SU-DHL-6 (cell line): ENCODE results near the gene MADD.

Experiments used
- H2AFZ ChIP-seq: fragments of 200-600 bp; sonication (generic); 2 replicates; pipeline ENCODE4 v1.6.1; 2014; ENCODE audit warnings: low read depth, mild to moderate bottlenecking, moderate library complexity, mixed read lengths, antibody characterized with exemption, low read length; ENCODE audit not compliant: severe bottlenecking
- H3F3A ChIP-seq: fragments of 200-600 bp; shearing (Covaris generic); 2 replicates; pipeline ENCODE4 v1.6.0; 2016; ENCODE audit warnings: antibody characterized with exemption, mild to moderate bottlenecking; ENCODE audit not compliant: insufficient read depth
- H3K27ac ChIP-seq: fragments of 200-600 bp; sonication (generic); 2 replicates; pipeline ENCODE4 v1.5.1; 2016; ENCODE audit warnings: low read depth, mild to moderate bottlenecking, low read length, moderate library complexity, mixed read lengths
- H3K27me3 ChIP-seq: fragments of 200-600 bp; sonication (generic), shearing (Covaris generic); 2 replicates; pipeline ENCODE4 v1.6.0; 2014; ENCODE audit warnings: mild to moderate bottlenecking, low read length
- H3K36me3 ChIP-seq: fragments of 200-600 bp; sonication (generic); 2 replicates; pipeline ENCODE4 v1.6.1; 2014; ENCODE audit warnings: mild to moderate bottlenecking, low read length, mixed read lengths
- H3K4me2 ChIP-seq: fragments of 300-600, 200-600 bp; shearing (Covaris generic), sonication (generic); 2 replicates; pipeline ENCODE4 v1.6.0; 2014; ENCODE audit warnings: low read length, low read depth, mild to moderate bottlenecking; ENCODE audit not compliant: poor library complexity, severe bottlenecking
- H3K4me3 ChIP-seq: fragments of 200-600 bp; sonication (generic); 2 replicates; pipeline ENCODE4 v1.5.1; 2014; ENCODE audit warnings: antibody characterized with exemption, low read length, mild to moderate bottlenecking, mixed read lengths; ENCODE audit not compliant: insufficient read depth, poor library complexity, severe bottlenecking
- H3K79me2 ChIP-seq: fragments of 200-600 bp; sonication (generic); 2 replicates; pipeline ENCODE4 v1.6.1; 2014; ENCODE audit warnings: mild to moderate bottlenecking, low read length, moderate library complexity; ENCODE audit not compliant: insufficient read depth
- H3K9ac ChIP-seq: fragments of 200-600 bp; sonication (generic); 2 replicates; pipeline ENCODE4 v1.7.0; 2014; ENCODE audit warnings: mild to moderate bottlenecking, low read length
- H3K9me2 ChIP-seq: fragments of 200-600 bp; sonication (generic); replicated peaks from 2 replicates; pipeline ENCODE4 v1.6.1; 2014; ENCODE audit warnings: low read length; ENCODE audit not compliant: insufficient read depth
- H3K9me3 ChIP-seq: fragments of 200-600 bp; sonication (generic); 2 replicates; pipeline ENCODE4 v1.6.1; 2014; ENCODE audit warnings: low read length, mixed read lengths; ENCODE audit not compliant: insufficient read depth
- H4K20me1 ChIP-seq: fragments of 200-600 bp; sonication (generic); 2 replicates; pipeline ENCODE4 v1.6.1; 2014; ENCODE audit warnings: low read depth, mild to moderate bottlenecking, antibody characterized with exemption, low read length, moderate library complexity, mixed read lengths
- CTCF ChIP-seq: fragments of 200-600 bp; sonication (generic); IDR thresholded peaks from one replicate; pipeline ENCODE4 v1.5.1; 2017; ENCODE audit warnings: antibody characterized with exemption, mild to moderate bottlenecking, low read length, moderate library complexity; ENCODE audit not compliant: insufficient read depth, poor library complexity, severe bottlenecking
- EZH2phosphoT487 ChIP-seq: fragments of 200-600 bp; sonication (generic), shearing (Covaris generic); conservative IDR thresholded peaks from 2 replicates; pipeline ENCODE4 v1.6.1; 2018; ENCODE audit warnings: mild to moderate bottlenecking, antibody characterized with exemption, low read length, moderate library complexity, mixed read lengths

MADD gene

GRCh38 chr11:47278058-47278457 lies 8.1 kb downstream of the MADD start:
- Histone ChIP-seq H3K9ac (no peak overlapping the region), H3K9me2 (no peaks in the 10 kb centered on the region), H3F3A (peaks cover 4% of the 10 kb centered on the region; the same call in 1 of the 2 replicates), H3K79me2 (peaks cover 18% of the 10 kb centered on the region), H3K27ac (no peak overlapping the region), H2AFZ (no peak overlapping the region), H3K4me3 (no peak overlapping the region), H3K36me3 (peaks cover 20% of the 10 kb centered on the region; the same call in 1 of the 2 replicates), H3K27me3 (no peaks in the 10 kb centered on the region), H3K9me3 (no peaks in the 10 kb centered on the region), H3K4me2 (no peak overlapping the region), H4K20me1 (no peaks in the 10 kb centered on the region; the same call in 1 of the 2 replicates)
- no peak for TF ChIP-seq CTCF
- no peak for TF ChIP-seq EZH2phosphoT487

- peaks cover 20% of the 10 kb centered on the region; the same call in 1 of the 2 replicates for H3K36me3 ChIP-seq
- H4K20me1 ChIP-seq = no peaks in the 10 kb centered on the region; the same call in 1 of the 2 replicates
- no peak overlapping the region for H3K4me3 ChIP-seq
- H3K27me3 ChIP-seq = no peaks in the 10 kb centered on the region
- no peaks in the 10 kb centered on the region for H3K9me3 ChIP-seq
- no peak overlapping the region for H3K4me2 ChIP-seq
- TF ChIP-seq CTCF = no peak
- TF ChIP-seq EZH2phosphoT487 = no peak
- no peak overlapping the region for H2AFZ ChIP-seq
- no peak overlapping the region for H3K9ac ChIP-seq
- H3K79me2 ChIP-seq = peaks cover 12% of the 10 kb centered on the region; the same call in 1 of the 2 replicates
- no peak overlapping the region for H3K27ac ChIP-seq
- H3F3A ChIP-seq = peaks cover 4% of the 10 kb centered on the region; the same call in 1 of the 2 replicates
- H3K9me2 ChIP-seq = no peaks in the 10 kb centered on the region
Measured at GRCh38 chr11:47278769-47279168, 8.8 kb downstream of the MADD start.

GRCh38 chr11:47280099-47280498 lies 10.2 kb downstream of the MADD start:
- H3K36me3 ChIP-seq = peaks cover 20% of the 10 kb centered on the region; the same call in 1 of the 2 replicates
- no peak overlapping the region for H3K4me2 ChIP-seq
- H3K79me2 ChIP-seq = no peaks in the 10 kb centered on the region
- H4K20me1 ChIP-seq = no peaks in the 10 kb centered on the region
- H2AFZ ChIP-seq = no peak overlapping the region
- no peak overlapping the region for H3K4me3 ChIP-seq
- no peaks in the 10 kb centered on the region for H3K9me2 ChIP-seq
- no peak overlapping the region for H3K9ac ChIP-seq
- no peaks in the 10 kb centered on the region for H3K9me3 ChIP-seq
- TF ChIP-seq EZH2phosphoT487 (no peak), CTCF (no peak)
- peaks cover 4% of the 10 kb centered on the region; the same call in 1 of the 2 replicates for H3F3A ChIP-seq
- no peak overlapping the region for H3K27ac ChIP-seq
- no peaks in the 10 kb centered on the region for H3K27me3 ChIP-seq
